Gastrocnemius medialis (tissue), 4 donors: ENCODE results near the gene GSK3B.

Experiments
- CTCF ChIP-seq, 5 experiments: fragments of 450-650 bp in 3 of 5; fragments of 200-600 bp in 2 of 5; sonication (generic) in 2 of 5; IDR thresholded peaks in 4 of 5; conservative IDR thresholded peaks in 1 of 5; 1 replicate in 4 of 5; 2 replicates in 1 of 5; pipeline ENCODE4 v1.5.1; 2016 to 2019; ENCODE audit warnings: antibody characterized with exemption in 5 of 5, mild to moderate bottlenecking in 3 of 5, moderate library complexity in 3 of 5
- POLR2A ChIP-seq, 2 donors: fragments of 450-650 bp; IDR thresholded peaks; one replicate each; pipeline ENCODE4 v1.6.1; 2017; ENCODE audit warnings: antibody characterized with exemption in 2 of 2, mild to moderate bottlenecking in 2 of 2, moderate library complexity in 2 of 2

DNA sequence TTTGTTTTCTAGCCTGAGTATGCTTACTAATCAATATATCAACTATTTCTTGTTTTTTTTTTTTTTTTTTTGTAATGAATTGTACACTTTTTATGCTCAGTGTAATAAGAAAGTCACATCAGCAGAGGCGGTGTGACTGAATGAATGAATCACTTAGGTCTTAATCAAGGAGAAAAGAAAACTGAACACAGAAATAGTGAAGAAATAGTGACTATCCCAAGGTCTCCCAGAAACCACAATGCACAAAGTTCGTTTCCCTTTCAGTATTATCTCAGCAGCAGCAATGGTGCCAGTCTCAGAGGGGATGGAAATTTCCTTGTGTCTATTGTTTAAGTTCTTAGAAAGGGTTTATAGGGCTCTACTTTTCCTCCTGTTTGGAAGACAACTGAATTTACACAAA lies 231.6 kb downstream of the GSK3B start:
- no peak for TF ChIP-seq POLR2A (IDR thresholded peaks at IDR 0.05)
- TF ChIP-seq CTCF (IDR thresholded peaks at IDR 0.05 in 4 of 5, conservative IDR thresholded peaks at IDR 0.05 in 1 of 5), result no peak
